NCI-H2196 (cell line): ENCODE measurements around the gene RAD51B.

ENCODE experiments used
- DNase-seq: peaks from one replicate; lab custom pipeline; 2025; ENCODE audit not compliant: unreplicated experiment; lab: John Stamatoyannopoulos, UW

The RAD51B gene

GRCh38 chr14:68669111-68669511 is 849.5 kb downstream of the RAD51B start:
- no peak for DNase-seq

GRCh38 chr14:68669603-68670358 is 850.2 kb downstream of the RAD51B start:
- no peak for DNase-seq

GRCh38 chr14:68670359-68670715 is 850.8 kb downstream of the RAD51B start:
- no peak for DNase-seq

- no peak for DNase-seq
These were observed 852.3 kb downstream of the RAD51B start for GRCh38 chr14:68671909-68672308.

GRCh38 chr14:68672609-68673285 is 853.2 kb downstream of the RAD51B start:
- DNase-seq, result no peak

GRCh38 chr14:68673464-68673863 is 853.9 kb downstream of the RAD51B start:
- DNase-seq, result no peak

GRCh38 chr14:68674538-68675232 is 855.1 kb downstream of the RAD51B start:
- no peak for DNase-seq

GRCh38 chr14:68675233-68675577 is 855.6 kb downstream of the RAD51B start:
- DNase-seq, result no peak

GRCh38 chr14:68676511-68676943 is 856.9 kb downstream of the RAD51B start:
- DNase-seq, result peak; percentile 40

- no peak for DNase-seq
These were observed 857.9 kb downstream of the RAD51B start for GRCh38 chr14:68677476-68677875.

- DNase-seq, result no peak
These were observed 858.3 kb downstream of the RAD51B start for GRCh38 chr14:68677901-68678300.

- DNase-seq, result no peak
These were observed 858.9 kb downstream of the RAD51B start for GRCh38 chr14:68678471-68678870.

- DNase-seq, result no peak
These were observed 859.7 kb downstream of the RAD51B start for GRCh38 chr14:68679301-68679700.

- DNase-seq, result no peak
These were observed 860.3 kb downstream of the RAD51B start for GRCh38 chr14:68679746-68680467.

- DNase-seq, result no peak
These were observed 861.0 kb downstream of the RAD51B start for GRCh38 chr14:68680541-68681051.

- no peak for DNase-seq
These were observed 861.9 kb downstream of the RAD51B start for GRCh38 chr14:68681256-68682011.

GRCh38 chr14:68682166-68683103 is 862.9 kb downstream of the RAD51B start:
- DNase-seq, result no peak

GRCh38 chr14:68683326-68683725 is 863.7 kb downstream of the RAD51B start:
- no peak for DNase-seq
